Karpas-422 (cell line): Measurements from ENCODE around the gene DIRAS1. TPM values are rescaled to one million over a fixed set of nuclear protein-coding genes. Genes with fewer than 3 reads are reported as not detected.

Source experiments
- DNase-seq: peaks from one replicate; pipeline ENCODE4 v3.0.0-alpha.2; 2015
- H2AFZ ChIP-seq: fragments of 200-600 bp; sonication (generic); 2 replicates; pipeline ENCODE4 v1.6.1; 2014; ENCODE audit warnings: antibody characterized with exemption, low read length, mixed read lengths
- H3K27ac ChIP-seq: fragments of 200-600 bp; sonication (generic); 2 replicates; pipeline ENCODE4 v1.5.1; 2014; ENCODE audit warnings: mild to moderate bottlenecking, low read length, moderate library complexity
- H3K27me3 ChIP-seq: fragments of 200-600 bp; sonication (generic); 2 replicates; pipeline ENCODE4 v1.6.1; 2014; ENCODE audit warnings: low read length, mixed read lengths
- H3K36me3 ChIP-seq: fragments of 200-600 bp; sonication (generic); 2 replicates; pipeline ENCODE4 v1.6.1; 2014; ENCODE audit warnings: low read length, mixed read lengths; ENCODE audit not compliant: insufficient read depth
- H3K4me1 ChIP-seq: fragments of 200-600 bp; sonication (generic); 2 replicates; pipeline ENCODE4 v1.6.1; 2014; ENCODE audit warnings: mild to moderate bottlenecking, low read length, mixed read lengths
- H3K4me2 ChIP-seq: fragments of 200-600 bp; sonication (generic); 2 replicates; pipeline ENCODE4 v1.6.1; 2014; ENCODE audit warnings: low read length, low read depth, mild to moderate bottlenecking; ENCODE audit not compliant: poor library complexity, severe bottlenecking
- H3K4me3 ChIP-seq: fragments of 200-600 bp; sonication (generic); 2 replicates; pipeline ENCODE4 v1.5.1; 2014; ENCODE audit warnings: mild to moderate bottlenecking, antibody characterized with exemption, low read length, mixed read lengths
- H3K79me2 ChIP-seq: fragments of 200-600 bp; sonication (generic); 2 replicates; pipeline ENCODE4 v1.6.1; 2014; ENCODE audit warnings: mild to moderate bottlenecking, low read length, mixed read lengths
- H3K9ac ChIP-seq: fragments of 200-600 bp; sonication (generic); 2 replicates; pipeline ENCODE4 v1.6.0; 2014; ENCODE audit warnings: low read length
- H3K9me2 ChIP-seq: fragments of 200-600 bp; sonication (generic), shearing (Covaris generic); replicated peaks from 2 replicates; pipeline ENCODE4 v1.6.0; 2014; ENCODE audit warnings: mild to moderate bottlenecking, low read length, moderate library complexity; ENCODE audit not compliant: insufficient read depth
- H3K9me3 ChIP-seq: fragments of 300-700, 200-600 bp; sonication (generic); 2 replicates; pipeline ENCODE4 v1.6.1; 2014; ENCODE audit warnings: low read length, mixed read lengths
- H4K20me1 ChIP-seq: fragments of 200-600 bp; sonication (generic); 2 replicates; pipeline ENCODE4 v1.6.1; 2014; ENCODE audit warnings: mild to moderate bottlenecking, antibody characterized with exemption, low read length, low read depth; ENCODE audit not compliant: insufficient read depth
- total RNA-seq: library from RNA; depleted of rRNA; stranded (reverse); fragments of >200 nt; shearing (Covaris generic); gene quantifications from 2 replicates; pipeline ENCODE4 v1.2.3, GENCODE V29; 2014; ENCODE audit warnings: low replicate concordance; rRNA removed

Gene DIRAS1
- total RNA-seq = not detected in 2 replicates

- Histone ChIP-seq H3K27me3 (no peaks in the 10 kb centered on the region), H3K9me3 (no peaks in the 10 kb centered on the region; the same call in 1 of the 2 replicates), H3K79me2 (no peaks in the 10 kb centered on the region), H3K9ac (no peak within 1 kb of the TSS), H4K20me1 (no peaks in the 10 kb centered on the region), H3K4me3 (no peak within 1 kb of the TSS), H2AFZ (no peak within 1 kb of the TSS), H3K4me2 (no peak within 1 kb of the TSS), H3K9me2 (no peaks in the 10 kb centered on the region), H3K4me1 (no peaks in the 10 kb centered on the region), H3K27ac (no peak within 1 kb of the TSS), H3K36me3 (no peaks in the 10 kb centered on the region)
- no peak for DNase-seq
These were observed at the start of gene DIRAS1 for GRCh38 chr19:2720777-2721569. Gene DIRAS1 (minus strand): TSS chr19:2721372. CDS start chr19:2717806, 3,566 bp downstream.

GRCh38 chr19:2770055-2771013 is 49.2 kb upstream of the DIRAS1 start:
- no peaks in the 10 kb centered on the region for H3K9me3 ChIP-seq
- H4K20me1 ChIP-seq = peaks cover 53% of the 10 kb centered on the region
- peaks cover 58% of the 10 kb centered on the region for H3K79me2 ChIP-seq
- no peaks in the 10 kb centered on the region for H3K9me2 ChIP-seq
- H3K4me3 ChIP-seq = no peak overlapping the region
- H3K4me1 ChIP-seq = peaks cover 16% of the 10 kb centered on the region
- no peaks in the 10 kb centered on the region for H3K36me3 ChIP-seq
- no peak for DNase-seq
- no peak overlapping the region for H3K9ac ChIP-seq
- H3K27me3 ChIP-seq = no peaks in the 10 kb centered on the region
- no peak overlapping the region for H3K27ac ChIP-seq
- H3K4me2 ChIP-seq = no peak overlapping the region
- no peak overlapping the region for H2AFZ ChIP-seq

DNA sequence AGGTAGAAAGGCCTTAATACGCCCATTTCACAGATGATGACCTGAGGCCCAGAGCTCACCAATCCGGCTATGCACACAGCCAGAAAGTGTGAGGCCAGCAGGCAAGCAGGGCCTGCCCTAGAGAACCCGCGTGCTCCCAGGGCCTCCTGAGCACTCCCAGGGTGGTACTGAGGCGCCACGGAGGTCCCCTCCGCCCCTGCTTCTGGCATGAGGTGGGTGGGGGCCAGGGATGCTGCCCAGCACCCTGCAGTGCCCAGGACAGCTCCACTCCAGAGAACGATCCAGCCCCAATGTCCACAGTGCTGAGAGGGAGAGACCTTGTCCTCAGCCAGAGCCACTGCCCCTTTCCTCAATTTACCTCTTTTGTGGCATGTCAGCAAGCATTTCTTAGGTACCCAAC is 48.0 kb upstream of the DIRAS1 start:
- no peaks in the 10 kb centered on the region for H3K9me2 ChIP-seq
- H3K27ac ChIP-seq = no peak overlapping the region
- H4K20me1 ChIP-seq = peaks cover 42% of the 10 kb centered on the region
- H3K4me1 ChIP-seq = peaks cover 5% of the 10 kb centered on the region
- DNase-seq = no peak
- no peaks in the 10 kb centered on the region for H3K36me3 ChIP-seq
- H3K4me2 ChIP-seq = no peak overlapping the region
- H2AFZ ChIP-seq = no peak overlapping the region
- H3K9me3 ChIP-seq = no peaks in the 10 kb centered on the region
- H3K27me3 ChIP-seq = no peaks in the 10 kb centered on the region
- peaks cover 46% of the 10 kb centered on the region for H3K79me2 ChIP-seq
- no peak overlapping the region for H3K4me3 ChIP-seq
- no peak overlapping the region for H3K9ac ChIP-seq

DNA sequence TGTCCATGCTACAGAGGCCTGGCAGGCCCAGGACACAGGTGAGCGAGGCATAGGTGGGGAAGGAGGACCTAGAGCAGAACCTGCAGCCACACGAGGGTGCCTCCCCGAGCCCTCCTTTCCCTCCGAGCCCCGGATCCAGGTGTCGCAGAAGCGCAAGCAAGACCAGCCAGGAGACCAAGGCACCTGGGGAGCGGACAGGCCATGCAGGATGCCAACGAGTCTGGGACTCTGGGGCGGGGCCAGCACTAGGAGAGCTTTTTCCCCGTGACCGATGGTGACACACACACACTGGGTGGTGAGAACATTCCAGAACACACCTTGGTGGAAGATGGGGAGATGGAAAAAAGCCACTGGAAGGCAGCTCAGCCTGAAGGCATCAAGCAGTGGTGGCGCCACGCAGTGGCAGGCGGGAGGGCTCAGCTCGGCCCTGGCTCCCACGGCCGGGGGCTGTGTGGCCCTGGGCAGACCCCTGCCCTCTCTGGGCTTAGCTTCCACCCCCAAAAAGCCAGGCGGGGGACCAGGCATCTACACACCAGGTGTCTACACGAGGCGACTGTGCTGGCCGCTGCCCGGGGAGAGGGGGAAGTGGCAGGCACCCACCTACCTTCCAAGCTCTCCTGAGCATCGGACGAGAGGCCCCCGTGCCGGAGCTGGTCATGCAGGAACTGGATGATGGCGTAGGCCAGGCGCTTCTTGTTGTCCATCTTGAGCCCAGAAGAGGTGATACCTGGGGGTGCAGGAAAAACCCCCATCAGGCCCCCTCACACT is 47.4 kb upstream of the DIRAS1 start:
- H3K27me3 ChIP-seq = no peaks in the 10 kb centered on the region
- H3K4me2 ChIP-seq = no peak overlapping the region
- peaks cover 41% of the 10 kb centered on the region for H3K79me2 ChIP-seq
- no peaks in the 10 kb centered on the region for H3K9me2 ChIP-seq
- no peaks in the 10 kb centered on the region for H3K4me1 ChIP-seq
- no peak overlapping the region for H3K27ac ChIP-seq
- peaks cover 38% of the 10 kb centered on the region for H4K20me1 ChIP-seq
- no peak for DNase-seq
- no peaks in the 10 kb centered on the region for H3K9me3 ChIP-seq
- no peak overlapping the region for H3K9ac ChIP-seq
- no peaks in the 10 kb centered on the region for H3K36me3 ChIP-seq
- H2AFZ ChIP-seq = no peak overlapping the region
- no peak overlapping the region for H3K4me3 ChIP-seq

- Histone ChIP-seq H3K9me2 (no peaks in the 10 kb centered on the region), H3K4me3 (no peak overlapping the region), H3K36me3 (no peaks in the 10 kb centered on the region), H3K27me3 (no peaks in the 10 kb centered on the region), H3K79me2 (peaks cover 40% of the 10 kb centered on the region), H3K27ac (no peak overlapping the region), H2AFZ (no peak overlapping the region), H4K20me1 (peaks cover 38% of the 10 kb centered on the region), H3K4me2 (no peak overlapping the region), H3K9ac (no peak overlapping the region), H3K9me3 (no peaks in the 10 kb centered on the region), H3K4me1 (no peaks in the 10 kb centered on the region)
- no peak for DNase-seq
These were observed 46.5 kb upstream of the DIRAS1 start for GRCh38 chr19:2767688-2768087.

DNA sequence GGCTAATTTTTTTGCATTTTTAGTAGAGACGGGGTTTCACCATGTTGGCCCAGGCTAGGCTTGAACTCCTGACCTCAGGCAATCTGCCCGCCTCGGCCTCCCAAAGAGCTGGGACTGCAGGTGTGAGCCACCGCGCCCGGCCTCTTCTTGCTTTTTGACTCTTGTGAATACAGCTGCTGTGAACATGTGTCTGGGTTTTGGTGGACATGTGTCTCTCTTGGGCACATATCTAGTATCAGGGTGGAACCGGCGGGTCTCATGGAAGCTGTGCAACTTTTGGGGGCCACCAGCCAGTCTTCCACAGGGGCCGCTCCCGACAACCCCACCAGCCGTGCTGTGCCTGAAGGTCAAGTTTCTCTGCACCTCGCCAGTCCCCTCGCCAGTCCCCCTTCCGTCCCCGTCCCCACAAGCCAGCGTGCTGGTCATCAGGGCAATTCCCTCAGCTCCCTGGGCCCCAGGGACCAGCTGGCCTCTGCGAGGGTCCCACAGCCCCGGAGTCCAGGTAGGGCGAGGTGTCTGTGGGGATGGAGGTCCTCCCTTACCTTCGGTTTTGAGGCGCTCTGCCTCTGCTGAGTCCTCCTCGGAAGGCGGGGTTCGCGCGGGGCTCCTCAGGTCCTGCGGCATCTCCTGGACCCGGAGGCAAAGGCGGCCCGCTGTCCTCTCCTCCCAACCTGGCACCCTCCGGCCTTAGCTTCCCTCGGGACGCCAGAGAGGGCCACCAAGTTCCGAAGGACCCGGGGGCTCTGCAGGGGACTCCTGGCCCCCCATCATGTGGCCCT is 45.6 kb upstream of the DIRAS1 start:
- no peaks in the 10 kb centered on the region for H3K4me1 ChIP-seq
- H3K9ac ChIP-seq = no peak overlapping the region
- no peak overlapping the region for H3K4me3 ChIP-seq
- H4K20me1 ChIP-seq = peaks cover 29% of the 10 kb centered on the region
- no peaks in the 10 kb centered on the region for H3K9me2 ChIP-seq
- H3K36me3 ChIP-seq = no peaks in the 10 kb centered on the region
- H3K27me3 ChIP-seq = no peaks in the 10 kb centered on the region
- no peak overlapping the region for H2AFZ ChIP-seq
- peaks cover 31% of the 10 kb centered on the region for H3K79me2 ChIP-seq
- H3K4me2 ChIP-seq = no peak overlapping the region
- H3K9me3 ChIP-seq = no peaks in the 10 kb centered on the region
- no peak for DNase-seq
- H3K27ac ChIP-seq = no peak overlapping the region

- Histone ChIP-seq H3K4me1 (no peaks in the 10 kb centered on the region), H3K4me2 (no peak overlapping the region), H3K36me3 (no peaks in the 10 kb centered on the region), H4K20me1 (peaks cover 19% of the 10 kb centered on the region), H3K4me3 (no peak overlapping the region), H3K9ac (no peak overlapping the region), H2AFZ (no peak overlapping the region), H3K27me3 (no peaks in the 10 kb centered on the region), H3K9me2 (no peaks in the 10 kb centered on the region), H3K27ac (no peak overlapping the region), H3K9me3 (no peaks in the 10 kb centered on the region), H3K79me2 (peaks cover 17% of the 10 kb centered on the region)
- no peak for DNase-seq
These were observed 44.2 kb upstream of the DIRAS1 start for GRCh38 chr19:2765376-2765775.
